Psoas muscle (tissue), 8 donors: ENCODE measurements around the gene PTCHD1. TPM values are rescaled to one million over a fixed set of nuclear protein-coding genes. Genes with fewer than 3 reads are reported as not detected.

Experiments
- ATAC-seq, 4 donors: fragments of 200-7000 bp; cut with Tn5 transposase; one replicate each; pipeline ENCODE4 v1.9.1; 2020; ENCODE audit warnings: moderate library complexity in 3 of 4, mild to moderate bottlenecking in 2 of 4
- DNase-seq, 2 donors: peaks; one replicate each; pipeline ENCODE4 v3.0.0-alpha.2; 2020
- H3K27ac ChIP-seq: fragments of 200-600 bp; one replicate; pipeline ENCODE4 v1.8.0; 2022
- H3K27me3 ChIP-seq, 3 donors: fragments of 200-600 bp in 1 of 3; one replicate each; pipeline versions ENCODE4 v1.6.1 to v1.8.0; 2013 to 2022; ENCODE audit warnings: low read length in 2 of 3, mild to moderate bottlenecking in 2 of 3, moderate library complexity in 1 of 3; ENCODE audit not compliant: insufficient read depth in 3 of 3
- H3K36me3 ChIP-seq, 2 donors: fragments of 200-600 bp in 1 of 2; one replicate each; pipeline versions ENCODE4 v1.6.1 to v1.8.0; 2013 to 2022; ENCODE audit warnings: low read depth in 1 of 2, mild to moderate bottlenecking in 1 of 2, moderate library complexity in 1 of 2; ENCODE audit not compliant: insufficient read depth in 1 of 2
- H3K4me1 ChIP-seq: fragments of 200-600 bp; one replicate; pipeline ENCODE4 v1.8.0; 2022
- H3K4me3 ChIP-seq: fragments of 200-600 bp; one replicate; pipeline ENCODE4 v1.8.0; 2022; ENCODE audit warnings: mild to moderate bottlenecking
- H3K9me3 ChIP-seq: fragments of 200-600 bp; one replicate; pipeline ENCODE4 v1.8.0; 2022
- CTCF ChIP-seq: fragments of 200-600 bp; IDR thresholded peaks from one replicate; pipeline ENCODE4 v1.8.0; 2022; ENCODE audit warnings: antibody characterized with exemption
- WGBS, 3 donors: extraction: QIAGEN DNeasy Blood & Tissue Kit; methylation state at CpG; one replicate each; pipeline versions ENCODE4 v1.1.6 to v1.1.7; 2013; 5-methylcytosine and 5-hydroxymethylcytosine counted together
- intact Hi-C, 2 donors: fragments of 100-400 bp; cut with DNase I; formaldehyde crosslinking; loops; one replicate each; pipeline versions ENCODE4 v1.11.0 to v1.14.2; 2022
- polyA plus RNA-seq, 3 donors: library from polyadenylated mRNA; stranded (reverse); fragments of 200-250 nt; gene quantifications; one replicate each; pipeline ENCODE4 v1.2.3, GENCODE V29; 2013
- total RNA-seq, 4 donors: library from RNA; stranded (reverse); fragmentation: NEBNext Ultra II Directional in 2 of 4; extraction: Animal tissue kit (Norgen Biotek cat#: 25700) in 2 of 4; gene quantifications; one replicate each; pipeline versions ENCODE4 v1.2.1 to v1.2.4, GENCODE V29; 2021 to 2023
- donor health status: healthy with polysubstance abuse.
- donor health status: DM: no; HTN: no; CAD: no; lungs with moderate emphysema.
- donor health status: Bipolar disorder and iron deficiency.
- donor health status: healthy.
- donor health status: DM: yes; HTN: yes; CAD: no.
- donor health status: DM: no; HTN: no; CAD: no.
- donor health status: DM: no; HTN: no; CAD: no.
- donor health status: DM: yes; HTN: yes; CAD: no.

The PTCHD1 gene
- total and polyA plus RNA-seq, 7 donors: 0.01 to 0.13 (median 0.05) TPM

GRCh38 chrX:23317799-23318724 is 16.6 kb upstream of the PTCHD1 start:
- Histone ChIP-seq H3K36me3 (no peaks in the 10 kb centered on the region), H3K4me3 (no peak overlapping the region), H3K9me3 (no peaks in the 10 kb centered on the region), H3K27ac (no peak overlapping the region), H3K4me1 (no peaks in the 10 kb centered on the region), H3K27me3 (no peaks in the 10 kb centered on the region)
- ATAC-seq (peak in 2 of 4 donors; percentile 54 to 65), DNase-seq (no peak)
- 36 to 47% (median 36%) methylated on average over 11 of the region's 11 CpGs for WGBS, 3 donors
- peak; percentile 58 for TF ChIP-seq CTCF
- intact Hi-C loops: loop anchor here in 1 of 2 donors (10.0 kb wide), 1 partner anchor 237 kb away; no protein-coding TSS in a partner anchor

DNA sequence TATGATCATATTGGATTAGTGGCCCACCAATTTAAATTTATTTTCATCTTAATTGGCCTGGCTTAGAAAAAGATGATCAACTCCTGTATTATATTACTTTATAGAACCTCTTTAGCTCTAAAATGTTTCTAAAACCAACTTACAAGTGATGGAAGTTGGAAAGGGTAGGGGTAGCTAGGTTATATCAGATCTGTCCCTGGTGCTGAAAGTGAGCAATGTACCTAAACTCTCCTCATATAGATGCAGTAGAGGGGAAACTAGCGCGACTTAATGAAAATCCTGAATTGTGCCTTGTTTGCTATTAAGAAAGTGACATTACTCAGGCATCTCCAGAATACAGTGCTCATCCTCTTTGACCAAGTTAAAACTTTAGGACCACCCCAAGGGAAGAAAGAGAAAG is 7.5 kb upstream of the PTCHD1 start:
- no peaks in the 10 kb centered on the region for H3K36me3 ChIP-seq
- no peaks in the 10 kb centered on the region for H3K4me1 ChIP-seq
- no peak for ATAC-seq
- H3K27ac ChIP-seq: no peak overlapping the region
- no peak overlapping the region for H3K4me3 ChIP-seq
- WGBS, 3 donors: 40 to 68% (median 48%) methylated on average over 2 of the region's 2 CpGs
- intact Hi-C loops: no loop called here
- no peak for TF ChIP-seq CTCF
- H3K27me3 ChIP-seq: peaks cover 0 to 12% (median 0%) of the 10 kb centered on the region in 3 donors
- no peak for DNase-seq
- H3K9me3 ChIP-seq: no peaks in the 10 kb centered on the region

- H3K4me3 ChIP-seq: peak overlapping the region; percentile 26
These were observed 2.9 kb upstream of the PTCHD1 start for GRCh38 chrX:23331701-23332100.

DNA sequence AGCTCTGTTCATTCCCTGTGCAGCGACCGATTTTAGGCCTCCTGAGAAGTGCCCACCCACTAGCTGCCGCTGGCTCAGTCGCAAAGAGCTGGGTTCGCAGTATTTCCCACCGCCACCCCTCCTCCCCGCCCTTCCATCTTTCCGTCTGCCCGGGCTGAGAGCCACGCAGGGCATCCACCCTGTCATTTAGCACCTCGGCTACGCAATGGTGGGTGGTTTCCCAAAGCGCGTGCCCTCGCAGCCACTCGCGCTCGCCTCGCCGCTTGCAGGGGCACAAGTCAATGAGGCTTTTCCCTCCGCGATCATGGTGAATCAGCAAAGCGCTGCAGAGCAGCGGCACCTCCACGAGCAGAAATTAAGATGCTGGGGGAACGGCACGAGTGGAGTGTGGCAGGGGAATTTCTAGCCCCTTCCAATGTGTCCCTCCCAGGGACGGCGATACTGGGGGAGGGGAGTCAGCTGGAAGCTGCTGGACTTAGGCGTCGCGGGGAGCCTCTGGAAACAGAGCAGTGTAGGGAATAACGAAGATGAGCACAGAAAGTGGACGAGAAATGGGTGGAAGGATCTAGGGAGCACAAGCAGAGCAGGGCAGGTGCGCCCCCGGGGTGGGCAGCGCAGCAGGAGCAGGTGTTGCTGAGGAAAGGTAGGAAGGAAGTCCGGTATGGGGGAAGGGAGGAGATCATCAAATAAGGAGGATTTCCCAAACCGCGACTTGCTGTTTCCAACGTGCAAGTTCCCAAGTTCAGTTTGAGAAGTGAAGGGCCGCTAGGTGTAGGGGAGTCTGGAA is 2.4 kb upstream of the PTCHD1 start:
- Histone ChIP-seq H3K27ac (no peak overlapping the region), H3K9me3 (no peaks in the 10 kb centered on the region), H3K36me3 (no peaks in the 10 kb centered on the region), H3K27me3 (peaks cover 0 to 58% (median 7%) of the 10 kb centered on the region in 3 donors), H3K4me1 (peaks cover 2% of the 10 kb centered on the region), H3K4me3 (peak overlapping the region; percentile 26)
- 0 to 19% (median 1%) methylated on average over 38 to 42 of the region's 42 CpGs for WGBS, 3 donors
- DNase-seq: no peak
- no peak for TF ChIP-seq CTCF
- intact Hi-C loops: no loop called here
- ATAC-seq: peak in 1 of 4 donors; percentile 28

More at GRCh38 chrX:23331701-23332100, 2.9 kb upstream of the PTCHD1 start:
- no peak for DNase-seq
- Histone ChIP-seq H3K27me3 (peaks cover 0 to 53% (median 7%) of the 10 kb centered on the region in 3 donors), H3K4me1 (peaks cover 2% of the 10 kb centered on the region), H3K9me3 (no peaks in the 10 kb centered on the region), H3K36me3 (no peaks in the 10 kb centered on the region), H3K27ac (no peak overlapping the region)
- no peak for ATAC-seq
- no peak for TF ChIP-seq CTCF
- intact Hi-C loops: no loop called here
- WGBS, 3 donors: 12 to 28% (median 20%) methylated on average over 11 of the region's 11 CpGs
